Ishikawa (cell line): ENCODE results near the gene SYNPR.
A peak's percentile ranks its signal among the peaks of the same experiment; 100 is the strongest.

Source experiments
- CEBPB ChIP-seq: IDR thresholded peaks from 2 replicates; pipeline ENCODE4 v1.6.1; 2012
- CREB1 ChIP-seq: IDR thresholded peaks from 2 replicates; pipeline ENCODE4 v1.6.1; 2012; ENCODE audit warnings: low read depth
- EGR1 ChIP-seq: IDR thresholded peaks from 2 replicates; pipeline ENCODE4 v1.6.1; 2012
- EP300 ChIP-seq: IDR thresholded peaks from 2 replicates; pipeline ENCODE4 v1.6.1; 2012; ENCODE audit warnings: borderline replicate concordance
- FOXM1 ChIP-seq: IDR thresholded peaks from 2 replicates; pipeline ENCODE4 v1.6.1; 2012; ENCODE audit warnings: low read depth, borderline replicate concordance
- MAX ChIP-seq: IDR thresholded peaks from 2 replicates; pipeline ENCODE4 v1.6.1; 2012
- NFIC ChIP-seq: IDR thresholded peaks from 2 replicates; pipeline ENCODE4 v1.6.1; 2012
- RAD21 ChIP-seq: IDR thresholded peaks from 2 replicates; pipeline ENCODE4 v1.6.1; 2012; ENCODE audit warnings: low read depth
- REST ChIP-seq: IDR thresholded peaks from 2 replicates; pipeline ENCODE4 v1.6.1; 2012; ENCODE audit warnings: low read depth, mild to moderate bottlenecking
- TAF1 ChIP-seq: IDR thresholded peaks from 2 replicates; pipeline ENCODE4 v1.6.1; 2012; ENCODE audit warnings: low read depth, mild to moderate bottlenecking
- TCF12 ChIP-seq: IDR thresholded peaks from 2 replicates; pipeline ENCODE4 v1.6.1; 2012; ENCODE audit warnings: low read depth
- TEAD4 ChIP-seq: IDR thresholded peaks from 2 replicates; pipeline ENCODE4 v1.6.1; 2012
- USF1 ChIP-seq: IDR thresholded peaks from 2 replicates; pipeline ENCODE4 v1.6.1; 2012
- YY1 ChIP-seq: IDR thresholded peaks from 2 replicates; pipeline ENCODE4 v1.6.1; 2012; ENCODE audit warnings: low read depth
- ZBTB7A ChIP-seq: IDR thresholded peaks from 2 replicates; pipeline ENCODE4 v1.6.1; 2012; ENCODE audit warnings: low read depth

SYNPR gene

GRCh38 chr3:63349583-63350573 is 71.8 kb downstream of the SYNPR start:
- TF ChIP-seq CEBPB = no peak
- peak; percentile 66 for TF ChIP-seq RAD21
- no peak for TF ChIP-seq USF1

GRCh38 chr3:63351159-63352007 is 73.3 kb downstream of the SYNPR start:
- no peak for TF ChIP-seq CREB1
- peak; percentile 79 for TF ChIP-seq RAD21
- TF ChIP-seq TCF12 = no peak
- no peak for TF ChIP-seq REST
- no peak for TF ChIP-seq EP300
- no peak for TF ChIP-seq NFIC
- TF ChIP-seq TAF1 = no peak
- TF ChIP-seq CEBPB = no peak

- no peak for TF ChIP-seq CREB1
- no peak for TF ChIP-seq EP300
- no peak for TF ChIP-seq TAF1
- TF ChIP-seq FOXM1 = no peak
- TF ChIP-seq CEBPB = no peak
- TF ChIP-seq TEAD4 = no peak
- TF ChIP-seq YY1 = no peak
- TF ChIP-seq REST = no peak
- TF ChIP-seq ZBTB7A = no peak
Measured at GRCh38 chr3:63352008-63352279, 73.8 kb downstream of the SYNPR start.

- TF ChIP-seq TCF12 = no peak
Measured at GRCh38 chr3:63353383-63353782, 75.3 kb downstream of the SYNPR start.

- TF ChIP-seq EP300 = no peak
- no peak for TF ChIP-seq USF1
- no peak for TF ChIP-seq MAX
- TF ChIP-seq REST = no peak
- no peak for TF ChIP-seq TCF12
- TF ChIP-seq YY1 = no peak
- no peak for TF ChIP-seq NFIC
- TF ChIP-seq EGR1 = no peak
- TF ChIP-seq TAF1 = no peak
- no peak for TF ChIP-seq CREB1
Measured at GRCh38 chr3:63354160-63354559, 76.1 kb downstream of the SYNPR start.
